B cell (primary cell): ENCODE results near the gene MTFMT. TPM values are rescaled to one million over a fixed set of nuclear protein-coding genes. Genes with fewer than 3 reads are reported as not detected.

Experiments
- ATAC-seq: fragments of 200-7000 bp; cut with Tn5 transposase; one replicate; pipeline ENCODE4 v1.10.0; 2021; ENCODE audit warnings: low read depth, mild to moderate bottlenecking, moderate number of reproducible peaks, moderate library complexity
- CTCF ChIA-PET: fragments of 350-600 bp; sonication (Branson Sonifier 250); formaldehyde crosslinking; loops from one replicate; lab custom pipeline; 2021; ENCODE audit warnings: antibody characterized with exemption, inconsistent platforms; lab: Charles Lee
- POLR2A ChIA-PET: fragments of 350-600 bp; sonication (Branson Sonifier 250); formaldehyde crosslinking; loops from one replicate; lab custom pipeline; 2021; ENCODE audit warnings: antibody characterized with exemption; lab: Charles Lee
- DNase-seq: peaks from one replicate; pipeline ENCODE4 v3.0.0; 2013
- H2AFZ ChIP-seq: 2 replicates; pipeline ENCODE4 v1.6.1; 2012; ENCODE audit warnings: mild to moderate bottlenecking, low read depth, low read length; ENCODE audit not compliant: insufficient read depth, poor library complexity, severe bottlenecking
- H3K27ac ChIP-seq, 2 donors: 1 replicate in 1 of 2; 2 replicates in 1 of 2; pipeline ENCODE4 v1.5.1; 2012 to 2013; ENCODE audit warnings: low read length in 2 of 2, mild to moderate bottlenecking in 2 of 2, moderate library complexity in 1 of 2
- H3K27me3 ChIP-seq, 4 experiments: fragments of 200-600 bp in 1 of 4; sonication (generic) in 1 of 4; replicated peaks in 1 of 4; 1 replicate in 2 of 4; 2 replicates in 2 of 4; pipeline versions ENCODE4 v1.6.1 to v1.7.0; 2013 to 2016; ENCODE audit warnings: low read length in 3 of 4, mild to moderate bottlenecking in 2 of 4, mixed read lengths in 1 of 4, moderate library complexity in 1 of 4; ENCODE audit not compliant: insufficient read depth in 4 of 4, control insufficient read depth in 3 of 4; ENCODE audit errors: control extremely low read depth in 1 of 4
- H3K36me3 ChIP-seq, 2 experiments: replicated peaks in 1 of 2; 1 replicate in 1 of 2; 2 replicates in 1 of 2; pipeline versions ENCODE4 v1.6.1 to v1.7.1; 2013; ENCODE audit warnings: low read length in 1 of 2; ENCODE audit not compliant: insufficient read depth in 2 of 2, control insufficient read depth in 1 of 2; ENCODE audit errors: control extremely low read depth in 1 of 2, extremely low read depth in 1 of 2
- H3K4me1 ChIP-seq, 2 donors: fragments of 200-600 bp in 1 of 2; sonication (generic) in 1 of 2; 1 replicate in 1 of 2; 2 replicates in 1 of 2; pipeline versions ENCODE4 v1.5.1 to v1.6.1; 2013 to 2017; ENCODE audit warnings: low read length in 2 of 2; ENCODE audit not compliant: control insufficient read depth in 2 of 2, insufficient read depth in 2 of 2
- H3K4me2 ChIP-seq: replicated peaks from 2 replicates; pipeline ENCODE3; 2012; ENCODE audit warnings: mild to moderate bottlenecking, low read depth, low read length; ENCODE audit not compliant: poor library complexity, severe bottlenecking
- H3K4me3 ChIP-seq, 5 experiments: fragments of 200-600 bp in 1 of 5; sonication (generic) in 1 of 5; 1 replicate in 3 of 5; 2 replicates in 2 of 5; pipeline versions ENCODE4 v1.5.1 to v1.7.0; 2011 to 2016; ENCODE audit warnings: low read length in 4 of 5, mild to moderate bottlenecking in 4 of 5, low read depth in 2 of 5, control low read depth in 1 of 5, moderate library complexity in 1 of 5; ENCODE audit not compliant: insufficient read depth in 1 of 5; ENCODE audit errors: control extremely low read depth in 1 of 5, extremely low read depth in 1 of 5
- H3K79me2 ChIP-seq: fragments of 200-600 bp; sonication (generic); one replicate; pipeline ENCODE4 v1.6.0; 2016; ENCODE audit warnings: low read length; ENCODE audit not compliant: control insufficient read depth, insufficient read depth
- H3K9ac ChIP-seq: fragments of 200-600 bp; sonication (generic); 2 replicates; pipeline ENCODE4 v1.6.1; 2017; ENCODE audit warnings: mild to moderate bottlenecking, low read length, moderate library complexity
- H3K9me3 ChIP-seq, 3 donors: one replicate each; pipeline versions ENCODE4 v1.6.1 to v1.7.1; 2013; ENCODE audit warnings: low read length in 2 of 3; ENCODE audit not compliant: control insufficient read depth in 2 of 3, insufficient read depth in 1 of 3; ENCODE audit errors: control extremely low read depth in 1 of 3
- H4K20me1 ChIP-seq: 2 replicates; pipeline ENCODE4 v1.6.0; 2012; ENCODE audit warnings: mild to moderate bottlenecking, low read length; ENCODE audit not compliant: insufficient read depth, control insufficient read depth, poor library complexity, severe bottlenecking
- H3K27ac Mint-ChIP-seq: one replicate; pipeline ENCODE4 v1.8.0; 2021; ENCODE audit warnings: mixed read lengths
- H3K27me3 Mint-ChIP-seq: one replicate; pipeline ENCODE4 v1.8.0; 2021; ENCODE audit warnings: mixed read lengths
- H3K4me1 Mint-ChIP-seq: one replicate; pipeline ENCODE4 v1.8.0; 2021; ENCODE audit warnings: mixed read lengths
- H3K4me3 Mint-ChIP-seq: one replicate; pipeline ENCODE4 v1.8.0; 2021; ENCODE audit warnings: mixed read lengths
- H3K9me3 Mint-ChIP-seq: one replicate; pipeline ENCODE4 v1.8.0; 2022; ENCODE audit warnings: mixed read lengths; ENCODE audit not compliant: insufficient read depth
- EZH2 ChIP-seq: IDR thresholded peaks from 2 replicates; pipeline ENCODE4 v1.6.1; 2012; ENCODE audit warnings: borderline replicate concordance, low read depth, mild to moderate bottlenecking, moderate library complexity, low read length; ENCODE audit not compliant: insufficient read depth, poor library complexity, severe bottlenecking
- WGBS: methylation state at CpG from one replicate; pipeline ENCODE4 v1.1.5; 2013; ENCODE audit warnings: missing lambda C conversion rate; ENCODE audit not compliant: insufficient coverage; 5-methylcytosine and 5-hydroxymethylcytosine counted together
- intact Hi-C: fragments of 100-400 bp; cut with micrococcal nuclease; formaldehyde crosslinking; loops from one replicate; pipeline ENCODE4 v1.10.0; 2022
- polyA plus RNA-seq: library from polyadenylated mRNA; depleted of rRNA; stranded (reverse); fragments of >200 nt; gene quantifications from 2 replicates; pipeline ENCODE4 v1.2.3, GENCODE V29; 2012
- total RNA-seq, 2 donors: library from RNA; stranded (reverse); fragments of 120-200 nt in 1 of 2; gene quantifications; 1 replicate in 1 of 2; 2 replicates in 1 of 2; pipeline versions ENCODE4 v1.2.3 to v1.2.4, GENCODE V29; 2013 to 2022
- TF ChIP-seq, protein P1 (sequence below): fragments of 200-600 bp; IDR thresholded peaks from one replicate; pipeline ENCODE4 v1.8.0; 2022; ENCODE audit warnings: antibody characterized with exemption, mild to moderate bottlenecking

Gene MTFMT
- total and polyA plus RNA-seq, 2 donors (not counting 1 experiment from before 2014, with no cell fraction given), result 10.0 to 14.3 TPM

DNA sequence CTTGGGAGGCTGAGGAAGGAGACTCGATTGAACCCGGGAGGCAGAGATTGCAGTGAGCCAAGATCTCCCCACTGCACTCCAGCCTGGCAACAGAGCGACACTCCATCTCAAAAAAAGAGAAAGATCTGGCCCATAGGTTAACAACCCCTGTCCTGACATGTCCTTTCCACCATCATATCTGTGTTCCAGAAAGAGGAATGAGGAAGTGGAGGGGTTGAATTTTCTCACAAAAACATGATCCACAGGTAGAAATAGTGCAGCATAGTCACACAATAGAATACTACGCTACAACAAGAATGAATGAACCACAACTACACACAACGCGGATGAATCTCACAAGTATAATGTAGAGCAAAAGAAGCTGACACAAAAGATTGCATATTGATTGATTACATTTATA lies 11.0 kb upstream of the MTFMT start:
- CTCF ChIA-PET, result interaction anchor here (0.6 to 1.2 kb wide), 2 partner anchors 9 to 257 kb away, joined by 3 read pairs; no protein-coding TSS in a partner anchor
- intact Hi-C loops, result no loop called here
- Histone ChIP-seq H3K27ac (no peak overlapping the region), H2AFZ (no peak overlapping the region), H3K27me3 (no peaks in the 10 kb centered on the region), H3K79me2 (no peaks in the 10 kb centered on the region), H3K9ac (no peak overlapping the region), H3K4me1 (no peaks in the 10 kb centered on the region), H3K4me2 (no peak overlapping the region), H4K20me1 (no peaks in the 10 kb centered on the region), H3K36me3 (no peaks in the 10 kb centered on the region), H3K9me3 (no peaks in the 10 kb centered on the region), H3K4me3 (no peak overlapping the region)
- Mint-ChIP-seq H3K4me1 (no peaks in the 10 kb centered on the region), H3K4me3 (no peak overlapping the region), H3K27me3 (peaks cover 3% of the 10 kb centered on the region), H3K9me3 (no peaks in the 10 kb centered on the region), H3K27ac (no peak overlapping the region)
- WGBS, result no CpG with 5 or more reads among the region's 6 CpGs
- no peak for DNase-seq
- TF ChIP-seq, protein P1, sequence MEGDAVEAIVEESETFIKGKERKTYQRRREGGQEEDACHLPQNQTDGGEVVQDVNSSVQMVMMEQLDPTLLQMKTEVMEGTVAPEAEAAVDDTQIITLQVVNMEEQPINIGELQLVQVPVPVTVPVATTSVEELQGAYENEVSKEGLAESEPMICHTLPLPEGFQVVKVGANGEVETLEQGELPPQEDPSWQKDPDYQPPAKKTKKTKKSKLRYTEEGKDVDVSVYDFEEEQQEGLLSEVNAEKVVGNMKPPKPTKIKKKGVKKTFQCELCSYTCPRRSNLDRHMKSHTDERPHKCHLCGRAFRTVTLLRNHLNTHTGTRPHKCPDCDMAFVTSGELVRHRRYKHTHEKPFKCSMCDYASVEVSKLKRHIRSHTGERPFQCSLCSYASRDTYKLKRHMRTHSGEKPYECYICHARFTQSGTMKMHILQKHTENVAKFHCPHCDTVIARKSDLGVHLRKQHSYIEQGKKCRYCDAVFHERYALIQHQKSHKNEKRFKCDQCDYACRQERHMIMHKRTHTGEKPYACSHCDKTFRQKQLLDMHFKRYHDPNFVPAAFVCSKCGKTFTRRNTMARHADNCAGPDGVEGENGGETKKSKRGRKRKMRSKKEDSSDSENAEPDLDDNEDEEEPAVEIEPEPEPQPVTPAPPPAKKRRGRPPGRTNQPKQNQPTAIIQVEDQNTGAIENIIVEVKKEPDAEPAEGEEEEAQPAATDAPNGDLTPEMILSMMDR, result no peak
- no peak for TF ChIP-seq EZH2
- no peak for ATAC-seq
- POLR2A ChIA-PET, result no interaction called here

DNA sequence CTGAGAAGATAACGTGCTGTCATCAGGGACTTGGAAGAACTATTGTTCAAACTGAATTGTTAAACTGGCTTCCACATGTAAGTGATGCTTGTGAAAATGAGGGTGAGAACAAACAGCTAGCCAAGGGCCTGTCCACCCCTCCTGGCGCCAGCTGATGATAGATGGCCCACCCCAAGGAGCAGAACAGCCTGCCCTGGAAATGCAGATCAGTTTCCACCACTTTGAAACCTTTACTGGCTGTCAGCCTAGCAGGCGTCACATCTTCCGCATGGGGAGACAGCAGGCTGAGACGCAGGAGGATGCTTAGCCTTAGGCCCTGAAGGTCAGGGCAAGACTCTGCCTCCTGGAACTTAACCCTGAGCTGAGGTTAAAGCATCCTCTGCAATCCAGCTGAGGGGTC lies 9.4 kb upstream of the MTFMT start:
- no peak overlapping the region for H3K27ac Mint-ChIP-seq
- POLR2A ChIA-PET, result no interaction called here
- ATAC-seq, result no peak
- Histone ChIP-seq H3K27me3 (no peaks in the 10 kb centered on the region), H3K27ac (no peak overlapping the region), H2AFZ (no peak overlapping the region), H4K20me1 (no peaks in the 10 kb centered on the region), H3K36me3 (no peaks in the 10 kb centered on the region), H3K9me3 (no peaks in the 10 kb centered on the region), H3K4me1 (peaks cover 0 to 5% of the 10 kb centered on the region in 2 donors), H3K4me3 (no peak overlapping the region), H3K9ac (no peak overlapping the region), H3K4me2 (no peak overlapping the region), H3K79me2 (no peaks in the 10 kb centered on the region)
- no peak for DNase-seq
- no peak for TF ChIP-seq EZH2
- TF ChIP-seq, protein P1, result no peak
- H3K4me3 Mint-ChIP-seq, result no peak overlapping the region
- intact Hi-C loops, result no loop called here
- peaks cover 3% of the 10 kb centered on the region for H3K27me3 Mint-ChIP-seq
- H3K4me1 Mint-ChIP-seq, result peaks cover 5% of the 10 kb centered on the region
- CTCF ChIA-PET, result interaction anchor here (0.5 to 1.1 kb wide), 5 partner anchors 9 to 121 kb away, joined by 3 to 4 read pairs (median 3); no protein-coding TSS in a partner anchor
- H3K9me3 Mint-ChIP-seq, result no peaks in the 10 kb centered on the region
- WGBS, result 90% methylated on average over 5 of the region's 5 CpGs
